SK-N-SH treated with all-trans-retinoic acid at 6 μM for 48 hours (cell line): ENCODE measurements around the gene YBX1.

ENCODE experiments used
- ATAC-seq: fragments of 200-7000 bp; cut with Tn5 transposase; 3 replicates; pipeline ENCODE4 v1.9.1; 2020; ENCODE audit warnings: mild to moderate bottlenecking, moderate library complexity
- ARNTL ChIP-seq: fragments of 450-650 bp; formaldehyde crosslinking; IDR thresholded peaks from 2 replicates; pipeline ENCODE4 v1.5.0; 2020; ENCODE audit warnings: low read depth, mild to moderate bottlenecking, moderate library complexity, borderline replicate concordance
- BACH2 ChIP-seq: fragments of 250-450 bp; sonication (Bioruptor Pico); IDR thresholded peaks from 2 replicates; pipeline ENCODE4 v1.9.0; 2021; ENCODE audit warnings: mild to moderate bottlenecking, borderline replicate concordance
- CREB5 ChIP-seq: fragments of 250-450 bp; sonication (Bioruptor Pico); IDR thresholded peaks from 2 replicates; pipeline ENCODE4 v1.5.1; 2020; ENCODE audit warnings: low read depth, mild to moderate bottlenecking, moderate library complexity
- CSDC2 ChIP-seq: fragments of 250-450 bp; sonication (Bioruptor Pico); IDR thresholded peaks from 2 replicates; pipeline ENCODE4 v1.5.0; 2020; ENCODE audit warnings: mild to moderate bottlenecking, moderate library complexity
- ESRRG ChIP-seq: fragments of 250-450 bp; sonication (Bioruptor Pico); IDR thresholded peaks from 2 replicates; pipeline ENCODE4 v1.6.1; 2021; ENCODE audit warnings: mild to moderate bottlenecking
- GLIS3 ChIP-seq: fragments of 250-450 bp; sonication (Bioruptor Pico); IDR thresholded peaks from 2 replicates; pipeline ENCODE4 v1.5.0; 2020; ENCODE audit warnings: mild to moderate bottlenecking, moderate library complexity
- ISL1 ChIP-seq: fragments of 250-450 bp; sonication (Bioruptor Pico); IDR thresholded peaks from 2 replicates; pipeline ENCODE4 v2.1.2; 2022; ENCODE audit warnings: mild to moderate bottlenecking, moderate library complexity
- OSR1 ChIP-seq: fragments of 250-450 bp; sonication (Bioruptor Pico); IDR thresholded peaks from 2 replicates; pipeline ENCODE4 v1.8.0; 2022; ENCODE audit warnings: moderate library complexity, mild to moderate bottlenecking, inconsistent platforms
- PPARA ChIP-seq: fragments of 250-450 bp; sonication (Bioruptor Pico); IDR thresholded peaks from 2 replicates; pipeline ENCODE4 v1.5.0; 2020; ENCODE audit warnings: mild to moderate bottlenecking, borderline replicate concordance
- RARB ChIP-seq: fragments of 250-450 bp; sonication (Bioruptor Pico); IDR thresholded peaks from 2 replicates; pipeline ENCODE4 v1.8.0; 2021; ENCODE audit warnings: mild to moderate bottlenecking, moderate library complexity
- SNAI2 ChIP-seq: fragments of 250-450 bp; sonication (Bioruptor Pico); IDR thresholded peaks from 2 replicates; pipeline ENCODE4 v1.5.0; 2020; ENCODE audit warnings: mild to moderate bottlenecking, moderate library complexity
- TCF4 ChIP-seq: fragments of 250-450 bp; sonication (Bioruptor Pico); IDR thresholded peaks from 2 replicates; pipeline ENCODE4 v1.8.0; 2021; ENCODE audit warnings: mild to moderate bottlenecking, moderate library complexity, borderline replicate concordance
- TOX ChIP-seq: fragments of 250-450 bp; sonication (Bioruptor Pico); IDR thresholded peaks from 2 replicates; pipeline ENCODE4 v1.8.0; 2021; ENCODE audit warnings: mild to moderate bottlenecking, moderate library complexity, borderline replicate concordance
- TSHZ2 ChIP-seq: fragments of 250-450 bp; sonication (Bioruptor Pico); IDR thresholded peaks from 2 replicates; pipeline ENCODE4 v1.5.0; 2020; ENCODE audit warnings: mild to moderate bottlenecking, moderate library complexity
- ZC3H10 ChIP-seq: fragments of 250-450 bp; sonication (Bioruptor Pico); IDR thresholded peaks from 2 replicates; pipeline ENCODE4 v1.5.1; 2021; ENCODE audit warnings: mild to moderate bottlenecking, moderate library complexity
- ZFP3 ChIP-seq: fragments of 250-450 bp; sonication (Bioruptor Pico); IDR thresholded peaks from 2 replicates; pipeline ENCODE4 v1.5.0; 2020; ENCODE audit warnings: mild to moderate bottlenecking, moderate library complexity
- ZFP30 ChIP-seq: fragments of 450-650 bp; formaldehyde crosslinking; IDR thresholded peaks from 2 replicates; pipeline ENCODE4 v1.5.0; 2022; ENCODE audit warnings: mild to moderate bottlenecking, moderate library complexity
- ZNF565 ChIP-seq: fragments of 450-650 bp; formaldehyde crosslinking; conservative IDR thresholded peaks from 2 replicates; pipeline ENCODE4 v1.5.0; 2020; ENCODE audit warnings: low read depth, mild to moderate bottlenecking, moderate library complexity
- ZNF70 ChIP-seq: fragments of 450-650 bp; formaldehyde crosslinking; IDR thresholded peaks from 2 replicates; pipeline ENCODE4 v1.5.0; 2020; ENCODE audit warnings: mild to moderate bottlenecking, moderate library complexity
- ZNF8 ChIP-seq: fragments of 450-650 bp; formaldehyde crosslinking; IDR thresholded peaks from 2 replicates; pipeline ENCODE4 v1.5.0; 2020; ENCODE audit warnings: mild to moderate bottlenecking, moderate library complexity
- TF ChIP-seq, protein P1 (sequence below): fragments of 250-450 bp; sonication (Bioruptor Pico); IDR thresholded peaks from 2 replicates; pipeline ENCODE4 v1.8.0; 2021; ENCODE audit warnings: low read depth, mild to moderate bottlenecking, moderate library complexity, borderline replicate concordance

YBX1 gene

GRCh38 chr1:42736152-42736551, 53.9 kb downstream of the YBX1 start (continued):
- TF ChIP-seq, protein P1, sequence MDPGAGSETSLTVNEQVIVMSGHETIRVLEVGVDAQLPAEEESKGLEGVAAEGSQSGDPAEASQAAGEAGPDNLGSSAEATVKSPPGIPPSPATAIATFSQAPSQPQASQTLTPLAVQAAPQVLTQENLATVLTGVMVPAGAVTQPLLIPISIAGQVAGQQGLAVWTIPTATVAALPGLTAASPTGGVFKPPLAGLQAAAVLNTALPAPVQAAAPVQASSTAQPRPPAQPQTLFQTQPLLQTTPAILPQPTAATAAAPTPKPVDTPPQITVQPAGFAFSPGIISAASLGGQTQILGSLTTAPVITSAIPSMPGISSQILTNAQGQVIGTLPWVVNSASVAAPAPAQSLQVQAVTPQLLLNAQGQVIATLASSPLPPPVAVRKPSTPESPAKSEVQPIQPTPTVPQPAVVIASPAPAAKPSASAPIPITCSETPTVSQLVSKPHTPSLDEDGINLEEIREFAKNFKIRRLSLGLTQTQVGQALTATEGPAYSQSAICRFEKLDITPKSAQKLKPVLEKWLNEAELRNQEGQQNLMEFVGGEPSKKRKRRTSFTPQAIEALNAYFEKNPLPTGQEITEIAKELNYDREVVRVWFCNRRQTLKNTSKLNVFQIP (CRISPR knock-in tag), result no peak
- TF ChIP-seq CSDC2 (CRISPR knock-in tag) (no peak), TOX (CRISPR knock-in tag) (no peak), ZNF70 (CRISPR knock-in tag) (no peak), BACH2 (CRISPR knock-in tag) (no peak), SNAI2 (CRISPR knock-in tag) (no peak), ZNF565 (CRISPR knock-in tag) (no peak), CREB5 (CRISPR knock-in tag) (no peak)

DNA sequence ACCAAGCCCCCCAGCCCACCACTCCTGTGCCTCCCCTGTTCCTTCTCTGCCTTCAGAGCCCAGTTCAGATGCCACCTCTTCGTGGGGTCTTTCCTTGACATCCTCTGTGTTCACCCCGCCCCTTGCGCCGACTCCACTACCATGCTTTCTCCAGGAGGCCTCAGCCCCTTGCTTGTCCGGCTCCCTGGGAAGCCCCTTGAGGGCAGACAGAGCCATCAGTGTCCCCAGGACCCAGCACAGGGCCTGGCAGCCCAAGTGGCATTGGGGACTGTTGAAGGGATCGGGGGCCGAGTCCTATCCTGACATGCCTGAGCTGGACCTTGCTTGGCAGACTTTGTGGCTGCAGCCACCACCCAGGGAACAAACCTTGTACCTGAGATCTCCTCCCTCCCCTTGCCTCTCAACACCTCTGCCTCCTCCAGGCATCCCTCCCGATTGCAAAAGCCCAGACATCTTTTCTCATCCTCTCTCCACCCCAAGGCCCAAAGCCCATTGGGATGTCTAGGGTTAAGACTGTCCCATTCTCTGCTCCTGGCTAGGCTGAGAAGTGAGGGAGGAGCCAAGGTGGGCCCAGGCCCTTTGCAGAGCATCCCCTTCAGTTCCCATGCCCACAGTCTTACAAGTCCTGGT, 54.5 kb downstream of the YBX1 start:
- TF ChIP-seq TSHZ2, result no peak
- no peak for TF ChIP-seq ESRRG
- no peak for TF ChIP-seq BACH2 (CRISPR knock-in tag)
- no peak for TF ChIP-seq OSR1 (CRISPR knock-in tag)
- TF ChIP-seq ZNF70 (CRISPR knock-in tag), result no peak
- no peak for TF ChIP-seq ZFP30 (CRISPR knock-in tag)
- no peak for TF ChIP-seq PPARA (CRISPR knock-in tag)
- no peak for TF ChIP-seq CREB5 (CRISPR knock-in tag)
- TF ChIP-seq CSDC2 (CRISPR knock-in tag), result no peak
- TF ChIP-seq, protein P1 (CRISPR knock-in tag), result no peak
- TF ChIP-seq ZFP3, result no peak
- TF ChIP-seq SNAI2 (CRISPR knock-in tag), result no peak
- TF ChIP-seq ZNF8 (CRISPR knock-in tag), result no peak
- TF ChIP-seq ZNF565 (CRISPR knock-in tag), result no peak
- no peak for TF ChIP-seq TOX (CRISPR knock-in tag)
- no peak for TF ChIP-seq TCF4 (CRISPR knock-in tag)
- no peak for TF ChIP-seq ARNTL (CRISPR knock-in tag)
- TF ChIP-seq GLIS3 (CRISPR knock-in tag), result no peak
- no peak for TF ChIP-seq ISL1
- no peak for TF ChIP-seq RARB (CRISPR knock-in tag)
- no peak for ATAC-seq

- ATAC-seq, result no peak
- TF ChIP-seq OSR1 (CRISPR knock-in tag) (no peak), ZFP3 (no peak), ESRRG (no peak), GLIS3 (CRISPR knock-in tag) (no peak), ZC3H10 (CRISPR knock-in tag) (no peak)
Observed at GRCh38 chr1:42737257-42737656, 55.0 kb downstream of the YBX1 start.
